Endodermal cell (in vitro differentiated cells): Measurements from ENCODE around the gene CFAP221. TPM values are rescaled to one million over a fixed set of nuclear protein-coding genes. Genes with fewer than 3 reads are reported as not detected.

Experiments used
- DNase-seq: peaks from one replicate; pipeline ENCODE4 v3.0.0-alpha.2; 2017
- H3K27ac ChIP-seq: 2 replicates; pipeline ENCODE4 v1.5.1; 2013; ENCODE audit warnings: mild to moderate bottlenecking, low read depth, low read length, moderate library complexity
- H3K27me3 ChIP-seq: 2 replicates; pipeline ENCODE4 v1.6.1; 2013; ENCODE audit warnings: mild to moderate bottlenecking, low read length, moderate library complexity; ENCODE audit not compliant: insufficient read depth, control insufficient read depth, poor library complexity, severe bottlenecking
- H3K36me3 ChIP-seq: 2 replicates; pipeline ENCODE4 v1.7.0; 2013; ENCODE audit warnings: mild to moderate bottlenecking, low read length, moderate library complexity; ENCODE audit not compliant: control insufficient read depth, insufficient read depth
- H3K4me1 ChIP-seq: one replicate; pipeline ENCODE4 v1.7.0; 2013; ENCODE audit warnings: low read length; ENCODE audit not compliant: control insufficient read depth, insufficient read depth
- H3K4me3 ChIP-seq: 2 replicates; pipeline ENCODE4 v1.5.1; 2013; ENCODE audit warnings: mild to moderate bottlenecking, low read length, moderate library complexity
- H3K9ac ChIP-seq: 2 replicates; pipeline ENCODE4 v1.6.1; 2013; ENCODE audit warnings: mild to moderate bottlenecking, low read length, moderate library complexity; ENCODE audit not compliant: poor library complexity, severe bottlenecking; ENCODE audit errors: extremely low read depth
- H3K9me3 ChIP-seq: 2 replicates; pipeline ENCODE4 v1.6.1; 2013; ENCODE audit warnings: mild to moderate bottlenecking, low read length, moderate library complexity; ENCODE audit not compliant: control insufficient read depth
- H3K27ac Mint-ChIP-seq: 2 replicates; pipeline ENCODE4 v1.8.0; 2020; ENCODE audit warnings: mixed read lengths
- H3K27me3 Mint-ChIP-seq: 2 replicates; pipeline ENCODE4 v1.8.0; 2021; ENCODE audit warnings: mild to moderate bottlenecking, mixed read lengths; ENCODE audit not compliant: insufficient read depth
- H3K36me3 Mint-ChIP-seq: 2 replicates; pipeline ENCODE4 v1.8.0; 2020; ENCODE audit warnings: low read depth, mixed read lengths
- H3K4me1 Mint-ChIP-seq: 2 replicates; pipeline ENCODE4 v1.8.0; 2020; ENCODE audit warnings: mixed read lengths
- H3K4me3 Mint-ChIP-seq: 2 replicates; pipeline ENCODE4 v1.8.0; 2020; ENCODE audit warnings: mild to moderate bottlenecking, moderate library complexity, mixed read lengths
- H3K9me3 Mint-ChIP-seq: 2 replicates; pipeline ENCODE4 v1.8.0; 2020; ENCODE audit warnings: mild to moderate bottlenecking, mixed read lengths
- CTCF ChIP-seq: fragments of 200-600 bp; sonication (generic); conservative IDR thresholded peaks from 2 replicates; pipeline ENCODE4 v1.5.0; 2021; ENCODE audit warnings: antibody characterized with exemption, mild to moderate bottlenecking
- WGBS, 2 experiments: methylation state at CpG; one replicate each; pipeline versions ENCODE4 v1.1.5 to v1.1.7; 2013; ENCODE audit warnings: missing lambda C conversion rate in 2 of 2, mixed read lengths in 1 of 2; ENCODE audit not compliant: insufficient coverage in 1 of 2, insufficient read length in 1 of 2; 5-methylcytosine and 5-hydroxymethylcytosine counted together
- total RNA-seq, 2 donors: library from RNA; stranded (reverse); fragmentation: NEBNext Ultra II Directional in 1 of 2; extraction: Animal tissue kit (Norgen Biotek cat#: 25700) in 1 of 2; gene quantifications; 2 replicates in 1 of 2; 3 replicates in 1 of 2; pipeline ENCODE4 v1.2.1, GENCODE V29; 2021

The CFAP221 gene
- total RNA-seq, 2 donors from 2014 or later: 10.0 to 18.0 TPM

- no peak overlapping the region for H3K4me3 Mint-ChIP-seq
- no peaks in the 10 kb centered on the region for H3K36me3 Mint-ChIP-seq
- Histone ChIP-seq H3K36me3 (no peaks in the 10 kb centered on the region), H3K27me3 (no peaks in the 10 kb centered on the region), H3K27ac (no peak overlapping the region), H3K9me3 (no peaks in the 10 kb centered on the region), H3K4me1 (no peaks in the 10 kb centered on the region), H3K9ac (no peak overlapping the region), H3K4me3 (no peak overlapping the region)
- H3K4me1 Mint-ChIP-seq: no peaks in the 10 kb centered on the region
- DNase-seq: no peak
- no peak overlapping the region for H3K27ac Mint-ChIP-seq
- H3K9me3 Mint-ChIP-seq: peaks cover 26% of the 10 kb centered on the region
- WGBS, 2 experiments: 89 to 93% methylated on average over 3 to 4 of the region's 4 CpGs
- no peak for TF ChIP-seq CTCF
- peaks cover 5% of the 10 kb centered on the region for H3K27me3 Mint-ChIP-seq
Measured at GRCh38 chr2:119630121-119630520, 85.9 kb downstream of the CFAP221 start.

- peaks cover 8% of the 10 kb centered on the region for H3K4me1 Mint-ChIP-seq
- no peak overlapping the region for H3K4me3 Mint-ChIP-seq
- H3K4me3 ChIP-seq: no peak overlapping the region
- no peak for DNase-seq
- WGBS, 2 experiments: 69% methylated on average over 5 of the region's 5 CpGs; no CpG with 5 or more reads in 1 of the 2 experiments
- no peak overlapping the region for H3K9ac ChIP-seq
- no peaks in the 10 kb centered on the region for H3K4me1 ChIP-seq
- H3K27me3 Mint-ChIP-seq: peaks cover 47% of the 10 kb centered on the region
- no peaks in the 10 kb centered on the region for H3K36me3 ChIP-seq
- no peaks in the 10 kb centered on the region for H3K9me3 ChIP-seq
- no peaks in the 10 kb centered on the region for H3K36me3 Mint-ChIP-seq
- TF ChIP-seq CTCF: no peak
- no peaks in the 10 kb centered on the region for H3K27me3 ChIP-seq
- no peak overlapping the region for H3K27ac ChIP-seq
- H3K27ac Mint-ChIP-seq: no peak overlapping the region
- peaks cover 11% of the 10 kb centered on the region for H3K9me3 Mint-ChIP-seq
Measured at GRCh38 chr2:119637371-119637770, 93.1 kb downstream of the CFAP221 start.

GRCh38 chr2:119638246-119638645 is 94.0 kb downstream of the CFAP221 start:
- Mint-ChIP-seq H3K4me1 (peaks cover 8% of the 10 kb centered on the region), H3K27ac (no peak overlapping the region), H3K27me3 (peaks cover 47% of the 10 kb centered on the region), H3K4me3 (no peak overlapping the region), H3K36me3 (no peaks in the 10 kb centered on the region), H3K9me3 (peaks cover 10% of the 10 kb centered on the region)
- no peaks in the 10 kb centered on the region for H3K27me3 ChIP-seq
- no peak for DNase-seq
- no peaks in the 10 kb centered on the region for H3K36me3 ChIP-seq
- H3K9ac ChIP-seq: no peak overlapping the region
- 83 to 93% methylated on average over 9 to 12 of the region's 12 CpGs for WGBS, 2 experiments
- H3K27ac ChIP-seq: no peak overlapping the region
- no peak for TF ChIP-seq CTCF
- no peaks in the 10 kb centered on the region for H3K4me1 ChIP-seq
- no peak overlapping the region for H3K4me3 ChIP-seq
- no peaks in the 10 kb centered on the region for H3K9me3 ChIP-seq
